GM20000 (cell line): ENCODE results near the gene KRT2.

Source experiments
- DNase-seq: peaks from one replicate; pipeline ENCODE4 v3.0.0; 2012; ENCODE audit warnings: low spot score
- CTCF ChIP-seq: IDR thresholded peaks from 2 replicates; pipeline ENCODE4 v1.5.1; 2012; ENCODE audit warnings: mild to moderate bottlenecking, control low read depth; ENCODE audit errors: extremely low read depth, missing control alignments

The KRT2 gene

DNA sequence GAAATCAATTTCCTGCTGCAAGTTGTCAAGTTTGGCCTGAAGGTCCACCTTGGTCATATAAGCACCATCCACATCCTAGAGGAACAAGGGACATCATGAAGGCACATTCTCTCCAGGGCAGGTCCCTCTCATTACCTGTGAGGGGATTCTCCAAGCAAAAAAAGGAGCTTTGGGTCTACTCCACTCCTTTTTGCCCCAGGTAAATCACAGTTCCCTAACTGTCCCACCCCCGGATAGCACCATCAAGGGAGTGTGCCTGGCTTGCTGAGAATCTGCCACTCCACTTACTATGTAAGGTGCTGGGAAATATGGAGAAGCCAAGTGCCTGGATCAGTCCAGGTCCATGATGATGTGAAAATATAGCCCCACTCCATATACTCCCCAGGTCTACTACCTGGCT lies 25.7 kb upstream of the KRT2 start:
- no peak for DNase-seq
- TF ChIP-seq CTCF: no peak

DNA sequence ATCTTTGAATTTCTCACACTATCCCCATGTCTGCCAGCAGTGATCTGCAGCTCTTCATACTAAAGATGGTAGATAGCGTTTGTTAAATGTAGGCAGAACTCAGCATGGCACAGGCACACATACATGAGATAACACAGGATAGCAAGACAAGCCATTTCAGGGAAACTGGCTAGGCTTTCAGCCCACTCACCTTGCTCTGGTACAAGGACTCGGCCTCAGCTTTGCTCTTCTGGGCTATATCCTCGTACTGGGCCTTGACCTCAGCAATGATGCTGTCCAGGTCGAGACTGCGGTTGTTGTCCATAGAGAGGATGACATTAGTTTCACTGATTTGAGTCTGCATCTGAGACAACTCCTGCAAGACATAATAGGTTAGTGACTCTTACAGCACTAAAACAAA lies 25.1 kb upstream of the KRT2 start:
- no peak for DNase-seq
- TF ChIP-seq CTCF: no peak

- no peak for TF ChIP-seq CTCF
- DNase-seq: no peak
These were observed 24.2 kb upstream of the KRT2 start for GRCh38 chr12:52676163-52676562.

- no peak for TF ChIP-seq CTCF
- no peak for DNase-seq
These were observed 23.3 kb upstream of the KRT2 start for GRCh38 chr12:52675301-52675701.

- no peak for TF ChIP-seq CTCF
- DNase-seq: no peak
These were observed 22.4 kb upstream of the KRT2 start for GRCh38 chr12:52674433-52674775.

- no peak for DNase-seq
- no peak for TF ChIP-seq CTCF
These were observed 21.9 kb upstream of the KRT2 start for GRCh38 chr12:52673713-52674432.

DNA sequence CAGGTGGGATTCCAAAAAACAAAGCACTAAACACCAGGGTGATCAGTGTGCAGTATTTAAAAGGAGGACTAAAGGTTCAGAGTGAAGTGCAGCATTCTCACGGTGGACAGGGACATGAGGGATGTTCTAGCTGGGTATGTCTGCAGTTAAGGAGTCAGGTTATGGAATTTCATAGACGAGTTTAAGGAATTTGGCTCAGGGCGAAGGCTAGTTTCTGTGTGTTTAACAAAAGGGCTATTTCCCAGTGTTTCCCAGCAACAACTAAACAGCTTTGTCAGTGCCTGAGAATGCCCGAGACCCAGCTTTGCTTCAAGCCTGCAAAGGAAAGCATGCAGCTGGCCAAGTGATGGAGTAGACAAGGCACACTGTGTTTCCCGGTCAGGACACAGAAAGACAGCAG lies 21.2 kb upstream of the KRT2 start:
- no peak for DNase-seq
- no peak for TF ChIP-seq CTCF
